Hepatocyte (in vitro differentiated cells): ENCODE results near the gene GPR155.

Experiments used
- CTCF ChIP-seq: fragments of 200-600 bp; sonication (generic); IDR thresholded peaks from 2 replicates; pipeline ENCODE4 v1.5.1; 2016; ENCODE audit warnings: antibody characterized with exemption, mild to moderate bottlenecking; ENCODE audit not compliant: poor library complexity
- EZH2 ChIP-seq: fragments of 200-600 bp; sonication (generic); IDR thresholded peaks from 2 replicates; pipeline ENCODE4 v1.6.1; 2016; ENCODE audit warnings: antibody characterized with exemption, mild to moderate bottlenecking, borderline replicate concordance

GRCh38 chr2:174503161-174503809 is 16.5 kb upstream of the GPR155 start:
- TF ChIP-seq CTCF (no peak), EZH2 (no peak)
